RPMI8226 (cell line): Measurements from ENCODE around the gene GNA14.
"Not testable (repeated sequence)": the region's sequence is repeated elsewhere in the genome, so short reads cannot be mapped to it uniquely, and the experiment has no call there.

Experiments used
- DNase-seq: peaks from one replicate; pipeline ENCODE4 v3.0.0-alpha.2; 2015

Gene GNA14

DNA sequence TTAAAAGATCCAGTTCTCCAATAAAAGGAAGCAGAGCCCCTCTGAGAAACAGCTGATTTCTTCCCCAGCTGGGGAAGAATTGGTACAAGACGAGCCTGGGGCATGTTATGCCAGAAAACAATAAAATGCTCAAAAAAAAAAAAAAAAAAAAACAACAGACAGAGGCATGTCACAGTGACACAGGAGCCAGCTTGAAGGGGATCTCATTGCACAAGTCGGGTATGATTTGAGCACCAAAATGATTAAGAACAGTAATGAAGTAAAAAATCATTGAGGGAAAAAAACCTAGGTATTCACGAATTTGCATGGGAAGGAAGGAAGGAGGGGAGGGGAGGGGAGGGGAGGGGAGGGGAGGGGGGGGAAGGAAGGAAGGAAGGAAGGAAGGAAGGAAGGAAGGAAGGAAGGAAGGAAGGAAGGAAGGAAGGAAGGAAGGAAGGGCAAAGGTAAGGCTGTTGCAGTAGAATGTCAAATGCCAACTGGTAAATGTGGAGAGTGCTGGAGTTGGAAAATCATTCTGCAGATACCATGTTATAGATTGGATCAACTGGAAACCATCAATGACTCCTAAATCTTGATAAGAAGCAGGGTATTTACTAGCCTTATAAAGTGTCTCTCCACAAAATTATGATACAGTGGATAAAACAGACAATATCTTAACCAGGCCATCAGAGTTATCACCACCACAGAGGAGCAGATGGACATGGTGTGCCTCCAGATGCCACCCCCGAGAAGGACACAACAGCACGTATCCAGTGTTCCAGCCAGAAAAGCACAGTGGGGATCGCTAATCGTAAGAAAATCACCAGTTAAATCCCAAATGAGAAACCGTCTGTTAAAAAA is 7.2 kb downstream of the GNA14 start:
- no peak for DNase-seq

DNA sequence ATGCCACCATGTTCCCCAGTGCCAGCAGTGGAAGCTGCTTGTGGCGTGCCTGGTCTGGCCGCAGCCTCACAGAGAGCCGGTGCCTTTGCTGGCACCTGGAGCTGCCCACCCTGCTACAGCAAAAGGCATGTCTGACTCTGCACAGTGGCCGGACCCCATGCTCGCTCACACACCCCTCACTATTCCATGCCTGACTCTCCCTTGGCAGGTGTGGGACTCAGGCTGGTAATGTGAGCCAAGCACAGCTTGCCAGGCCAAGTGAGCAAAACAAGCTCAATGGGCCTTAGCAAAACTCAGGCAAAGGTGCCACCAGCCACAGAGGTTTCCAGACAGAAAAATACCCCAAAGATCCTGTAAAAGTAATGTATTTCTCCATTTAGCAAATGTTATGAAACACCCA is 15.5 kb downstream of the GNA14 start:
- no peak for DNase-seq

DNA sequence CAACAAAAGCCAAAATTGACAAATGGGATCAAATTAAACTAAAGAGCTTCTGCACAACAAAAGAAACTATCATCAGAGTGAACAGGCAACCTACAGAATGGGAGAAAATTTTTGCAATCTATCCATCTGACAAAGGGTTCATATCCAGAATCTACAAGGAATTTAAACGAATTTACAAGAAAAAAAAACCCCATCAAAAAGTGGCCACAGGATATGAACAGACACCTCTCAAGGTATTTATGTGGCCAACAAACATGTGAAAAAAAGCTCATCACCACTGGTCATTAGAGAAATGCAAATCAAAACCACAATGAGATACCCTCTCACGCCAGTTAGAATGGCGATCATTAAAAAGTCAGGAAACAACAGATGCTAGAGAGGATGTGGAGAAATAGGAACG is 19.3 kb downstream of the GNA14 start:
- DNase-seq = not testable (repeated sequence)

DNA sequence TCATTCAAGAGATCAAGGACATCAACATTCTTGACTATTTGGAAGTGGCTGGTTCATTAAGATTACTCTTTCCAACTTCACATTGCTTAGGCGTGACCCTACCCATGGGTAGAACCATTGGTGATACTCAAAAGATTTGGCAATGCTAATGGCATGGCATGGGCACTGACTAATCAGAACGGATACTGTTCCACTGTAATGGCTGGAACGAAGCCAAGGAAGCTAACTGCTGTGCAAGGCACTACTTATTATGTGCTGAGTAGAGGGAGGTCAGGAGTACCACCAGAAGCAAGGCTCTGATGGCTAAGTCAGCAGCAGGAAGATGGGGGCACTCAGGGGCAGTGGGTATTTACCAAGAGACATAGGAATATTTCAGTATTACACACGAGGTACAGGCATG is 31.9 kb downstream of the GNA14 start:
- no peak for DNase-seq

DNA sequence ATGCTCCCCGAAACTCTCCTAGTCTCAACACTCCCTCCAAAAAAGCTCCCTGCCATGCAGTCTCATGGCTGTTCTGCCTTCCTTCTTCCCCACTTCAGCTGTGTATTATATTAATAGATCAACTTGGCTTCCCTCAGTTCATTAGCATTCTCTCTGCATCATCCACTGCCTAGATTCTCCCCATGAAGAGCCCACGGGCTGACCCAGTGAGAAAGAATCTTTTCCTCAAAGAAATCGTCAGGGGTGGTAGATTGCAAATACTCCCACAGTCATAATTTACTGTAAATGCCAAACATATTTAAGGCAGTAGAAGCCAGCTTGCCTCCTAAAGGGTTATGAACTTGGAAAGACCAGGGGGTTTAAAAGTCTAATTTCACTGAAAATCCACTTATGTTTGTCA is 33.5 kb downstream of the GNA14 start:
- DNase-seq = no peak

DNA sequence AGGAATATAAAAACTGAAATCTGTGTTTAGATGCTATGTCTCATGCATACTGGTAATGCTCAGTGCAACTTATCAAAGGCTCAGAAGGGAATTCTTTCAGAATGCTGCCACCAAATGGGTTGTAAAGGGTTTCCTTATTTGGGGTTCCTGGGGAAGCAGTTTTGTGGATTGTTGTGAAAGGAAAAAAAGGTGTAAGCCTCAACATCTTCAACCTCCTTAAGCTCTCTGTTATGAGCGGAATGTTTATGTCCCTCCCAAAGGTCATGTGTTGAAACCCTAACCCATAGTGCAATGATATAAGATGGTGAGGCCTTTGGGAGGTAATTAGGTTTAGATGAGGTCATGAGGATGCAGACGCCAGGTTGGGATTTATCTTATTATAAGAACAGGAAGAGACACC is 41.6 kb downstream of the GNA14 start:
- DNase-seq = no peak

DNA sequence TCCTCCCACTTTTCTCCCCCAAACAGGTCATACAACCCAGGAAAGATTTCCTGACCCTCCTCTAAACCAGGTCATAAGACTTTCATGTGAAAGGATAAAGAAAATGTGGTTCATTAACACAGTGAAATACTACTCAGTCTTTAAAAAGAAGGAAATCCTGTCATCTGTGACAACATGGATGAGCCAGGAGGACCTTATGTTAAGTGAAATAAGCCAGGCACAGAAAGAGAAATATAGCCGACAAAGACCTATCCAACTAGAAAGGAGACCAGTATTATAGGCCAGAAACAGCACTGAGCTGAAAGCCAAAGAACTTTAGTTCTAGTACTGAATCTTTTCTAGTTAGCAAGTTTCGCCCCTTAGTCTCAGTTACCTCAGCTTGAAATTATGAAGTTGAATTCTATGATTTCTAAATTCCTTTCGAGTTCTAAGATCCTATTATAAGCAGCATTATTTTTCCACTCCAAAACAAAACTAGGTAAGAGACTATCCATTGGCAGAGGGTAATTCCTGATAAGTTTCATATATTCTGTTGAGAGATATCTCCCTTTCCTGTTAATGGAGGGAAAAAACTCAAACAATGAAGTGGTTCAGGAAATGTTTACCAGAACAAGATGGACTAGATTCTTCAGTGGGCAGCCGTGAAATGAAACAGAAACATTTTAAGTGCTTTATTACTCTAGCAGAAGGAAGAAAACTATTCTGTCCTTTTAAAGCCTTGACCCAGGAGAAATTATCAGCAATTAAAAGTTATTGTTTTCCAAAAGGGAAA is 42.5 kb downstream of the GNA14 start:
- no peak for DNase-seq

DNA sequence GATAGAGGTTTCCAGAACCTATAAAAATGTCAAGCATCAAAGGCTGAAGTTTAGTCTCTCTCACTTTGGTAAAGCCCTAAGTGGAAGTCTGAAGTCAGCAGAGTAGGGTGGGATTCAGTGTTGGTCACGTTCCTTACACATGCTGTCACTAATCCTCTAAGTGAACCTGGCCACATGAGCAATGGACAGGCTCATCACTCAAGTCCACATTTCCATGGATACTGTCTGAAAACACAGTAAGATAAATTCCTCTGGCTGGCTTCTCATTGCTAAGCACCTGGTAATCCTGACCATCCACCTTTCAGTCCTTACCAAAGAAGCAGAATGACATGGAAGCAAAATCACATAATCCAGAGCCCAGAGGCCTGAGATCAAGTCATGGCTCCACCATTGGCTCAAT is 43.8 kb downstream of the GNA14 start:
- DNase-seq = no peak

DNA sequence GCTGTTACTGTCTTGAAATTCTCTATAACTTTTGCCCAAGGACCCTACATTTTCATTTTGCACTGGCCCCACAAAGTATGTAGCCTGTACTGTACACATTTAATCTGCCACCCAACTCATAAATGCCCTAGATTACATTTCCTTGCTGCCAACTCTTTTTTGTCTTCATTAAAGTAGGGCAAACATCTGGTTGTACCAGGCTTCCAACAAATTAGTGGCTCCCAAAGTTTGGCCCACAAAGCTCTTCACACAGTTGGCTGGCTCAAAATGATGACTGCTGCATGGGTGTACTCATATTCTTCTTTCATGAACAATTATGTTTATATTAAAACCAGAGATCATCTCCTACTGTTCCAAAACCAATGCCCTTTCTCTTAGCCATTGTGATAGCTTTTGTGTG is 45.3 kb downstream of the GNA14 start:
- DNase-seq = no peak

DNA sequence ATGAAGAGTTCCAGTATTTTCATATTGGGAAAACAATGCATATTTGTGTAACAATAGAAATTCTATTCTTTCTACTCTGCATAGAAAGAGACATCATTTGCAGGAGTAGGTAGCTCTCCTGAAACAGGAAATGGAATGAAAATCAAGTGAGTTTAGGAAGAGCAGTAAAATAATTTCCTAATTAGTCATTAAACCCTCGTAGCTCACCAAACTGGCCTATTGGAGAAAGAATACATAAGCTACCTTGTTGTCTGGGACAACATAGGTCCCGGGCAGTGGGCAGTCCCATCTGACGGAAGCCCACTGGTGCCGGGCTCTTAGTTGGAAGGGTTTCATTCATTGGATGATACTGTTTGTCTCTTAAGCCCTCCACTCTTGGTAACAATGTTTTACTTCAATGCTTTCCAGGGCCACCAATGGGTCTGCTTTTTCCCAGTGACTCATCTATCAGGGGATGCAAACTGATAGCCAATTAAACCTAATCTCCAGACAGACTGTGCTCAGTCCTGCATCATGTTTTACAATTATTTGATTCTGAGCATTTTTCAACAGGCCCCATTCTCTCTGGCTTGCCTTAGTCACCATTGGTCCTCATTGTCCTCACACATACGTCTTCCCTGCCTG is 46.5 kb downstream of the GNA14 start:
- no peak for DNase-seq

DNA sequence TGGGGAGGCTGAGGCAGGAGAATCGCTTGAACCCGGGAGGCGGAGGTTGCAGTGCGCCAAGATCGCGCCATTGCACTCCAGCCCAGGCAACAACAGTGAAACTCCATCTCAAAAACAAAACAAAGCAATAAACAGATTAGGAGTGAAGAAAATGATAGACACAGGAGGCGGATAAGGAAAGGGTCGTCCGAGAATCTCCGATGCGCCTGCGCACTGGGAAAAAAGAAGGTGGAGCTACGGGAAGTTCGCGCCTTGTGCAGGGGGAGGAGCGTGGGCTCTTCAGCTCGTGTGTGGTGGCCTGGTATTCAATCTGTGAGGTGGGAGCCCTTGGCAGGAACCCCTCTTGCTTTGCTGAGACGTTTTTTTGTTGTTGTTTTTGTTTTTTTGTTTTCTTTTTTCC is 47.3 kb downstream of the GNA14 start:
- DNase-seq = no peak

DNA sequence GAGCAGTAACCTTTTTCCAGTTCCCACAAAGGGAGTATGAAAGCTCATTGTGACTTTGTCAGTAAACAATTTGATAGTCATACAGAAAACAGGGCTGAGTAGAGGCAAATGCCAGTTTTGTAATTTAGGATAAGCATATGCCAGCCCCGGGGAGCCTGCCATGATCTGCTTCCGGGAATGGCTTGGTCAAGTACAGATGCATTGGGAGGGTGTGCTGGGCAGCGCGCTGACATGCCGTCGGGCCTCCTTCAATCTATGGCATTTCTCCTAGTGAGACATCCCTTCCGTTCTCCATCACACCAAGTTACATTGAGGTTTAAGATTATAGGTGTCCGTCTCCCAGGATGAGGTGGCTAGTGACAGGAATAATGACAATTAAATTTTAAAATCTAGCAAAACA is 48.6 kb downstream of the GNA14 start:
- no peak for DNase-seq

DNA sequence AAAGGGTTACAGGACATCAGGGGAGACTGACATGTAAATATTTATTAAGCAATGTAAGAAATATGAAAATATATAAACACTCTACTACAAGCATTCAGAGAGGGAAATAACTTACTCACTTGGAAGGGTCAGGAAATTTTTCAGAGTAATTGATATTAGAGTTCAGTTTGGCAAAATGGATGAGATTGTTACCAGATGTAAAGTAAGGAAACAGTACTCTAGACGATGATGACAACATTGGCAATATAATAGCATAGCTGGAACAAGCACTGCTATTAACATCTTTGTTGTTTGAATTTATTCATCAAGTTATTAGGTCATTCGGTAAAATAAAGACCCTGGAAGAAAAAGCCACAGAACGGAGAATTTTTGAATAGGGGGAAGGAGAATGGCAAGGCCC is 49.1 kb downstream of the GNA14 start:
- DNase-seq = no peak

DNA sequence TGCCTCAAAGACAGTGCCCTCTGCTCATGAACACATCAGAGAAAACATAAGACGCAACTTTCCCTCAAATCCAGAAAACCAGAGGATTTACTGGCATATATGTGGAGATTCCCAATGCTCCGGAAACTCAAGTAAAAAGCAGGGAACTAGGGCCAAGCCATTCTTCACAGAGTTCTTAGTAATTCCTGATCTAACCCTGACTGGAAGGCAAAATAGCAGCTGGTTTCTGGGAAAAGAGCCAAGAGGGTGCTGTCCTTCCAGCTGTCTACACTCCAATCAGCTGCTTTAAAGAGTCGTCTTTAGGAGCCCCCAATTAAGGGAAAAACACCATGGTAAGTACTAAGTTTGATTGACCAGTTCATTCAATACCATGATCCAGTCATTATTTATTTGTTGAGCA is 49.6 kb downstream of the GNA14 start:
- no peak for DNase-seq

DNA sequence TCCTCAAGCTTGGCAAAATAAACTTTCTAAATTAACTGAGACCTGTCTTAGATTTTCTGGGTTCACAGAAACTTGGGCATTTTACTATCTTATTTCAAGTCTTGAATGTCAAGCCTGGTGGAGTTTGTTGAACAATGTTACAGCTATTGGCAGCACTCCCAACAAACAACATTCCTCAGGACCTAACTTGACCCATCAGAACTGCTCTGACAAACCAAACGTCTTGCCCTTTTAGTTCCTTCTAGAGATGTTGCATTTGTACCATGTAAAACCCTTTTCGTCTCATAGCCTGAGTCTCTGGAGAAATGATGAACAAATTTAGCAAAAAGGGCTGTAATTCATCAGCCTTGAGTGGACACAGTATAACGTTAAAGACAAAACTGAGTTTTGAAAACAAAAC is 51.1 kb downstream of the GNA14 start:
- no peak for DNase-seq

DNA sequence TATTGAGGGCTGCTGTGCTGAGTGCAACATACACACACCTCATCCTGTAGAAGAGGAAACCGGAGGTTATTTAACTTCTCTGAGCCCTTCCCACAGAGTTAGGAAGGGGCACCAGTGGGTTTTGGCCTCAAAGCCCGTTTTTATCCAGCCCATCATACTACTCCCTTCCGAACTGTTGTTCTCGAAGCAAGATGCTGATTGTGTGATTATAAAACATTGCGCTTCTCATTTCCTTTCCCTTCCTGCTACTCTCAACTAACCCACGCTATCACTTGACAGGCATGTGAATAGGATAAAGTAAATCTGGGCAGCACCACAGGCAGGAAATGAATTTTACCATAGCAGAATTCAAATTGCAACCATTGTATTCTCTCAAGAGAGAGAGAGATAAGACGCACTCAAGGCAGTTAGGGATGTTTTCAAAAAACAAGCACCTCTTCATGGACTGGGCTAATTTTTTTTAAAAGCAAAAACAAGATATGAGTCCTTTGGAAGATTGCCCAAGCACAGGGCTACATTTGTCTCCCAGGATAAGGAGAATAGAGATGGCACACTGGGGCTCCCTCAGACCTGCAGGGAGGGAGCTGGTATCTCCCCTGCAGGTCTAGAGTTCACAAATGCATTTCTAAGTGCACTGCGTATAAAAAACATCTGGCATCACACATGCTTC is 52.6 kb downstream of the GNA14 start:
- no peak for DNase-seq

DNA sequence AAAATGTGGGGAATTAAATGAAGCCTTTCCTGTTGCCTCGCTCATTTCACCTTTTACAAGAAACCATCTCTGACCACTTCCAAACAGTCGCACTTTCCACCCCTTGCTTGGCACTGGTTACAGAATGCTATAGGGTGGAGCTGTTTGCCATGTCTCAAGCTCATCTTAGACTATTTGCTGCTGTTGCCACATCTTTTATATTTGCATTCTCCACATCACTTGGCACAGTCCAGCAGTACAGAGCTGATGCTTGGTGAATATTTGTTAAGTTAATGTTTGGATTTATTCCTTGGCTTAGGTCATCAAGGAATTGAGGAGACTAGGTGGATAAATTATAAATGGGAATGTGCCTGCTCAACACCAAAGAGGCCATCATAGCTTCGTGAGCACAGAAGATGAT is 53.2 kb downstream of the GNA14 start:
- DNase-seq = no peak

DNA sequence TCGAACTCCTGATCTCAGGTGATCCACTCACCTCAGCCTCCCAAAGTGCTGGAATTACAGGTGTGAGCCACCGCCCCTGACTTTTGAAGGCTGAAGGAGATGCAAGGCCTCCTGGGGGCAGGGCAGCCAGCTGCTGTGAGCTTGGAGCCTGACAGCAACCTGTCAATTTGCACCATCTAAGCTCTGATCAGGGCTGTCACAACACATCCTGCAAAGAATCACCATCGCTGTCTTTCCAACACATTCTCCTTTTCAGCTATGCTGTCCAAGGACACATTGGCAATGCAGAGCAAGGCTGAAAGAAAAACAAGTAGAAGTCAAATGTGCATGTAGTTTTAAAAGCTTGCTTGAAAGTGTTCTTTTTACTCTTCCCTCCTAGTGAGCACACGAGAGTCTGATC is 54.6 kb downstream of the GNA14 start:
- DNase-seq = no peak

DNA sequence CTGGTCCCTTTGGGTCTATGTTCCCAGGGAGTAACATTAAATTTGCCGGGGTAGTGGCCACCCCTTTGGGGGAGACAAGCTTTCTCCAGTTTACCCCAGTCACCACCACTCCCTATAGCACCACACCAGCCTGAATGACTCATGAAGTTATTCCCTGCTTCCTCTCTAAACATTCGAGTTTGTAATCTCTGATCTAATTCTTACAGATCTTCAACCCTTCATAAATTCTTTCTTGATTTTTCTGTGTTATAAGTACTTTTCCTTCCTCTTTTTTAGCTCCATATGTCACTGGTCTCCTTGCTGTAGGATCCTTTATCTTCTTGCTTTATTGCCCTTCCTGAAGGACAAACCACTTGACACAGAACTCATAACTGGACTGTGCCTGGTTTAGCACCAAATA is 55.6 kb downstream of the GNA14 start:
- no peak for DNase-seq

DNA sequence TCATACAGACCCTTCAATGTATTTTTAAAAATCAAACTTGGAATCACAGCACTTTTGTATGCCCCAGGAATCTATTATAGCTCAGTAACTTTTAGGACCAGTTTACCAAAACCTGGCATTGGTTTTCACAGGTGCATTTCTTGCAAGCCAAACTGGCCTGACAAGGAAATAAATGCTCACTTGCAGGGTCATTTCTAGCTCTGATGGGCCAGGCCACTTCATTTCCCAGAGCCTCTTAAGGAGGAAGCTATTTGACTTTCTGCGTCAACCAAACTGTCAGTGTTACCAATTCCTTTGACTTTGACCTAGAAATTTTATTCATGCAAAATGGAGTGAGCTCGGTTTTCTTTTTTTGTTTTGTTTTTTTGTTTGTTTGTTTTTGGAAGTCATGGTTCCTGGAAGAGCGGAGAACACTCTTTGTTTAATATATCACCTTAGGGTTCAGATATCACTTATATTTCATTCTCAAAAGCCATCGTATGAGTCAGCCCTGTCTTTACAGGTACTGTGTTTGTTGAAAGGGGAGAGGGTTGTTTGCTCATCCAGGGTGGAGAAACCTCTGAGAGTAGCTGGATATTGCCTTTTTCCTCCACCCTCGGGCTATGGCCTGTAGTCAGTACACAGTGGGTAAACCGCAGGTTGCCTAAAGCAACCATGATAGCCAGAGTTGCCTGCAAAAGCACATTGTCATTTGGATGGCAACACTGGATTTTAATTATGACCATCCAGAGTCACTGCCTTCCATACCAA is 58.9 kb downstream of the GNA14 start:
- DNase-seq = no peak

DNA sequence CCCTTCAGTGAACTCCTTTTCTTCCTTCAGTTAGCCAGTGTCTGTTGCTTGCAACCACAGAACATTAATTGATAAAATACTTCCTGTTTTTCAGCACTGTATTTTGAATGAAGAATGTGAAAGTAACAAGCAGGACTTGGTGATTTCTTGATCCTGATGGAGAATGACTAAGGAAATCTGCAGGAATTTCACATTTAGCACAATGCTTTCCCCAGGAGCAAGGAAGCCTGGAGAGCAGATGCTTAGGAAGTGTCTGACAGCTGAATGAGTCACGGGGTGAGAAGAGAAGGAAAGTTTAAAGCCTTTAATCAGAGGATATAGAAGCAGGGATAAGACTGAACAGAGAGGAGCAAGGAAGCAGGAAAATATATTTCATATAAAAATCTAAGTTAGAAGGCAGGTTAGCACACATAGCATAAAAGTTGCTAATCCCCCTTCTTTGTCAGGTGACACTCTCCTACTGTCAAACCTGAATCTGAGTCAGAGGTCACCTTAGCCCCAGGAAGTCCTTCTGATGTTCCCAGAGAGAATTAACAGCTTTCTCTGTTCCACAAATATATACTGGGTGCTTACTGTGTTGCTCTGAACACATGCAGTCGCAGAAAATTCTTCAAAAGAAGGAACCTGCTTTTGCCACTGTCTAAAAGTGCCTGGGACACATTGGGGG is 59.7 kb downstream of the GNA14 start:
- no peak for DNase-seq

DNA sequence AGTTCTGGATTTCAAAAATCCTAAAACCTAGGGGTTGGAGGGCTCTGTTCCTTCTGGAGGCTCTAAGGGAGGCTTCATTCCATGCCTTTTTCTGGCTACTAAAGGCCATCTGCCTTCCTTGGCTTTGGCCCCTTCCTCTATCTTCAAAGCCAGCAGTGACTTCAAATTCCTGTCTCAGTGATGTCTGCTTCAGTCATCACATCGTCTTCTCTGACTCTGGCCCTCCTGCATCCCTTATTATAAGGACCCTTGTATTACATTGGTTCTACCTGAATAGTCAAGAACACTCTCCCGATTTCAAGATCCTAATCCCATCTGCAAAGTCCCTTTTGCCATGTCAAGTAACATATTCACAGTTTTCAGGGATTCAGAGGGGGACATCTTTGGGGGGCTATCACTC is 60.3 kb downstream of the GNA14 start:
- DNase-seq = no peak
